Measurements from ENCODE around the gene ARFIP1. TPM values are rescaled to one million over a fixed set of nuclear protein-coding genes. Genes with fewer than 3 reads are reported as not detected.

Gene ARFIP1, protein sequence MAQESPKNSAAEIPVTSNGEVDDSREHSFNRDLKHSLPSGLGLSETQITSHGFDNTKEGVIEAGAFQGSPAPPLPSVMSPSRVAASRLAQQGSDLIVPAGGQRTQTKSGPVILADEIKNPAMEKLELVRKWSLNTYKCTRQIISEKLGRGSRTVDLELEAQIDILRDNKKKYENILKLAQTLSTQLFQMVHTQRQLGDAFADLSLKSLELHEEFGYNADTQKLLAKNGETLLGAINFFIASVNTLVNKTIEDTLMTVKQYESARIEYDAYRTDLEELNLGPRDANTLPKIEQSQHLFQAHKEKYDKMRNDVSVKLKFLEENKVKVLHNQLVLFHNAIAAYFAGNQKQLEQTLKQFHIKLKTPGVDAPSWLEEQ
- 39.3 and 47.1 TPM in 2 replicates for total RNA-seq

DNA sequence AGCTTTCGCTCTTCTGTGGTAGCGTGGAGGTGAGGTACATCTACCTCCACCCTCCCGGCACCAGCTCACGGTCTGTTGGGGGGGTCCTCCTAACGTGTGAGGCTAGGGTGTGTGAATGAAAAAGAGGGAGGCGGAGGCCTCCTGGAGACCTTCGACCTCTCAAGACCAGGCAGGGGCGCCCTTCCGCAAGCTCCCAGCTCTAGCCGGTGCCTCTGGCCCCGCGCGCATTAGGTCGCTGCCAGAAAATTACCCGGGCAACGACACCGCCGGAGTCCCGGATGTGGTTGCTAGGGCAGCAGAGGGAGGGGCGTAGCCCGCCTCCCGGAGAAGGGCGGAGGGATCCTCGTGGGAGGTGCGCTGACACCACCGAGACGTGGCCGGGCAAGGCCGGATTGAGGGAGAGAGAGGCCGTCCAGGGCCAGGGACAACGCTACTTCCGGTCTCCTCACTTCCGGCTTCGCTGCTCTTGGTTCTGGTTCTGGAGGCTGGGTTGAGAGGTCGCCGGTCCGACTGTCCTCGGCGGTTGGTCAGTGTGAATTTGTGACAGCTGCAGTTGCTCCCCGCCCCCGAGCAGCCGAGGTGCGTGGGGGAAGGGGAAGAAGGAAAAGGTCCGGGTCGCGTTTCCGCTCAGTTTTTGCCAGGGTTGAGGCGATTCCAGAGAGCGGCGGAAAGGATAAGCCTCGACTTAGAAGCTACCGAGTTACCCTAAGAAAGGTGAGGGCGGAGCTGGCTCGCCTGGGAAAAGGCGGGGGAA, at the start of gene ARFIP1, which contains the start of gene TIGD4:
TSS of gene ARFIP1 (plus strand) at position 442 of the 754 bp plus-strand sequence. CDS start 49,680 bp downstream, outside the sequence.
TSS of gene TIGD4 (minus strand) at position 218 of the 754 bp plus-strand sequence. CDS start 8,726 bp downstream, outside the sequence.

DNA sequence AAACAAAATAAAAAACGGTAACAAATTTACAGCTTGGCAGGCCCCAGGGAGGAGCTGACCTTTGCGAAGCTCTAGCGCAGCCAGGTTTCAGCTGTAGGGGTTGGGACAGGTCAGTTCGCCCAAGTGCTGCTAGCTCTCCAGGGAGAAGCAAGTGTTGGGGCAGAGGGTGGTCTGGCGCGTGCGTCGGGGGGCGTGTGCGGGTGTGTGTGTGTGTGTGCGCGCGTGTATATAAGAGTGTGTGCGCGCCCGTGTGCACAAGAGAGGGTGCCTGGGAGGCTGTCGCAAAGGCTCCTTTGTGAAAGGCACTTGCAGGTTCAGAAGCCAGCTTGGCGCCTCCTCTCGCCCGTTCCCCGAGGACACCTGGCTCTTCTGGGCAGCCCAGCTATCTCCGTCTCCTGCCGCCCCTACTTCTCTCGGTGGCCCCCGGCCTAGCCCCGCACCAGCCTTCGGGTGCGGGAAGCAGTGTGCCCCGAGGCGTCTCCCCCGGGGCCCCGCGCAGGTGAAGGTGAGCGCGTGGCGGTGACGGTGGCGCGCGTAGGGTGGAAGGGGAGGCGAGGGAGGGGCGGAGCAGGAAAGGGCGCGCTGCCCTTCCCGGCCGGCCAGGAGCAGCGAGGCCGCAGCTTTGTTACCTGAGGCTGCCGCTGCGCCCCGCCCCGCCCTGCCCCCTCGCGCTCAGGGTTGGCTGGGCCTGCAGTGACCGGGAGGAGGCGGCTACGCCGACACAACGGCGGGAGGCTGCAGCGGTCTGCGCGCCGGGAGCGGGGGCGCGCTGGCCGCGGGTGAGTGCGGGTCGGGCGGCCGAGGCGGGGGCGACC, 156.1 kb downstream of the ARFIP1 start, which contains the start of gene FHDC1:
TSS of gene FHDC1 (plus strand) at position 693 of the 815 bp plus-strand sequence. CDS start 6,735 bp downstream, outside the sequence.

Other genes with a start within 250 kb of the ARFIP1 start
- 86.3 and 89.5 TPM in 2 replicates for gene FBXW7, start 243.9 kb upstream of the ARFIP1 start, total RNA-seq
- gene TMEM154, start 100.0 kb upstream of the ARFIP1 start, total RNA-seq = 30.5 and 34.5 TPM in 2 replicates
- gene TIGD4, start 224 bp upstream of the ARFIP1 start, total RNA-seq = 0.24 TPM in 1 of 2 replicates, not detected in the other
- gene FHDC1, start 156.4 kb downstream of the ARFIP1 start, total RNA-seq = 2.3 and 5.1 TPM in 2 replicates

All from tracheal epithelial cell (primary cell).